Ovary (tissue), 3 donors: ENCODE data around the gene CYTH2.

ENCODE experiments used
- CTCF ChIP-seq, 3 donors: fragments of 450-650 bp in 2 of 3; fragments of 200-600 bp in 1 of 3; IDR thresholded peaks; one replicate each; pipeline versions ENCODE4 v1.5.1 to v1.8.0; 2016 to 2022; ENCODE audit warnings: antibody characterized with exemption in 3 of 3, mild to moderate bottlenecking in 1 of 3
- EP300 ChIP-seq: sonication (generic); formaldehyde crosslinking; IDR thresholded peaks from one replicate; pipeline ENCODE4 v1.6.1; 2017; ENCODE audit warnings: antibody characterized with exemption
- POLR2A ChIP-seq: fragments of 450-650 bp; IDR thresholded peaks from one replicate; pipeline ENCODE4 v1.6.1; 2017; ENCODE audit warnings: antibody characterized with exemption, mild to moderate bottlenecking, moderate library complexity
- donor health status: DM: no; HTN: no; CAD: no.

- no peak for TF ChIP-seq CTCF (IDR thresholded peaks at IDR 0.05)
- no peak for TF ChIP-seq POLR2A
- TF ChIP-seq EP300 = no peak
These were observed 42.2 kb downstream of the CYTH2 start for GRCh38 chr19:48511321-48511731.
